ENCODE measurements around the gene DSG2.

DSG2 gene

GRCh38 chr18:31516437-31516836 lies 18.5 kb downstream of the DSG2 start:
- H3K36me3 ChIP-seq (ENCODE audit: insufficient read depth, low read depth, low read length), result peaks cover 33% of the 10 kb centered on the region
- H3K27ac ChIP-seq (ENCODE audit: low read length), result no peak overlapping the region
- peaks cover 36% of the 10 kb centered on the region for H3K4me1 ChIP-seq (ENCODE audit: insufficient read depth, low read length)
- no peak overlapping the region for H3K9ac ChIP-seq (ENCODE audit: low read depth, low read length)
- H3K27me3 ChIP-seq (ENCODE audit: insufficient read depth, low read length), result no peaks in the 10 kb centered on the region
- H3K4me3 ChIP-seq (ENCODE audit: low read length), result no peak overlapping the region
- no peaks in the 10 kb centered on the region for H3K9me3 ChIP-seq (ENCODE audit: insufficient read depth, low read depth, low read length)

GRCh38 chr18:31526374-31526773 lies 28.4 kb downstream of the DSG2 start:
- Histone ChIP-seq H3K36me3 (ENCODE audit: insufficient read depth, low read depth, low read length) (peaks cover 94% of the 10 kb centered on the region), H3K27me3 (ENCODE audit: insufficient read depth, low read length) (no peaks in the 10 kb centered on the region), H3K4me3 (ENCODE audit: low read length) (no peak overlapping the region), H3K9ac (ENCODE audit: low read depth, low read length) (no peak overlapping the region), H3K9me3 (ENCODE audit: insufficient read depth, low read depth, low read length) (no peaks in the 10 kb centered on the region), H3K27ac (ENCODE audit: low read length) (no peak overlapping the region), H3K4me1 (ENCODE audit: insufficient read depth, low read length) (no peaks in the 10 kb centered on the region)

GRCh38 chr18:31533236-31533635 lies 35.3 kb downstream of the DSG2 start:
- no peak overlapping the region for H3K27ac ChIP-seq (ENCODE audit: low read length)
- H3K4me1 ChIP-seq (ENCODE audit: insufficient read depth, low read length), result no peaks in the 10 kb centered on the region
- H3K4me3 ChIP-seq (ENCODE audit: low read length), result no peak overlapping the region
- no peaks in the 10 kb centered on the region for H3K27me3 ChIP-seq (ENCODE audit: insufficient read depth, low read length)
- no peaks in the 10 kb centered on the region for H3K9me3 ChIP-seq (ENCODE audit: insufficient read depth, low read depth, low read length)
- H3K36me3 ChIP-seq (ENCODE audit: insufficient read depth, low read depth, low read length), result peaks cover 90% of the 10 kb centered on the region
- H3K9ac ChIP-seq (ENCODE audit: low read depth, low read length), result no peak overlapping the region

GRCh38 chr18:31538837-31539236 lies 40.9 kb downstream of the DSG2 start:
- Histone ChIP-seq H3K9ac (ENCODE audit: low read depth, low read length) (no peak overlapping the region), H3K4me1 (ENCODE audit: insufficient read depth, low read length) (no peaks in the 10 kb centered on the region), H3K4me3 (ENCODE audit: low read length) (no peak overlapping the region), H3K27ac (ENCODE audit: low read length) (no peak overlapping the region), H3K27me3 (ENCODE audit: insufficient read depth, low read length) (no peaks in the 10 kb centered on the region), H3K9me3 (ENCODE audit: insufficient read depth, low read depth, low read length) (no peaks in the 10 kb centered on the region), H3K36me3 (ENCODE audit: insufficient read depth, low read depth, low read length) (peaks cover 94% of the 10 kb centered on the region)

GRCh38 chr18:31546476-31546875 lies 48.5 kb downstream of the DSG2 start:
- H3K36me3 ChIP-seq (ENCODE audit: insufficient read depth, low read depth, low read length), result peaks cover 58% of the 10 kb centered on the region
- no peaks in the 10 kb centered on the region for H3K27me3 ChIP-seq (ENCODE audit: insufficient read depth, low read length)
- no peak overlapping the region for H3K9ac ChIP-seq (ENCODE audit: low read depth, low read length)
- H3K4me1 ChIP-seq (ENCODE audit: insufficient read depth, low read length), result no peaks in the 10 kb centered on the region; the same call in 1 of the 2 replicates
- no peak overlapping the region for H3K4me3 ChIP-seq (ENCODE audit: low read length)
- no peaks in the 10 kb centered on the region for H3K9me3 ChIP-seq (ENCODE audit: insufficient read depth, low read depth, low read length)
- no peak overlapping the region for H3K27ac ChIP-seq (ENCODE audit: low read length)

GRCh38 chr18:31548853-31549252 lies 50.9 kb downstream of the DSG2 start:
- H3K4me1 ChIP-seq (ENCODE audit: insufficient read depth, low read length), result no peaks in the 10 kb centered on the region; the same call in 1 of the 2 replicates
- H3K4me3 ChIP-seq (ENCODE audit: low read length), result no peak overlapping the region
- H3K27me3 ChIP-seq (ENCODE audit: insufficient read depth, low read length), result no peaks in the 10 kb centered on the region
- H3K36me3 ChIP-seq (ENCODE audit: insufficient read depth, low read depth, low read length), result peaks cover 34% of the 10 kb centered on the region
- no peak overlapping the region for H3K27ac ChIP-seq (ENCODE audit: low read length)
- no peaks in the 10 kb centered on the region for H3K9me3 ChIP-seq (ENCODE audit: insufficient read depth, low read depth, low read length)
- H3K9ac ChIP-seq (ENCODE audit: low read depth, low read length), result no peak overlapping the region

- Histone ChIP-seq H3K4me3 (ENCODE audit: low read length) (no peak overlapping the region), H3K36me3 (ENCODE audit: insufficient read depth, low read depth, low read length) (peaks cover 29% of the 10 kb centered on the region), H3K4me1 (ENCODE audit: insufficient read depth, low read length) (peaks cover 1% of the 10 kb centered on the region; the same call in 1 of the 2 replicates), H3K27ac (ENCODE audit: low read length) (no peak overlapping the region), H3K9me3 (ENCODE audit: insufficient read depth, low read depth, low read length) (no peaks in the 10 kb centered on the region), H3K27me3 (ENCODE audit: insufficient read depth, low read length) (no peaks in the 10 kb centered on the region), H3K9ac (ENCODE audit: low read depth, low read length) (no peak overlapping the region)
These were observed 51.4 kb downstream of the DSG2 start for GRCh38 chr18:31549416-31549815.

GRCh38 chr18:31551883-31552282 lies 53.9 kb downstream of the DSG2 start:
- no peak overlapping the region for H3K4me3 ChIP-seq (ENCODE audit: low read length)
- H3K9me3 ChIP-seq (ENCODE audit: insufficient read depth, low read depth, low read length), result no peaks in the 10 kb centered on the region
- H3K27ac ChIP-seq (ENCODE audit: low read length), result no peak overlapping the region
- no peaks in the 10 kb centered on the region for H3K27me3 ChIP-seq (ENCODE audit: insufficient read depth, low read length)
- H3K36me3 ChIP-seq (ENCODE audit: insufficient read depth, low read depth, low read length), result peaks cover 4% of the 10 kb centered on the region
- H3K4me1 ChIP-seq (ENCODE audit: insufficient read depth, low read length), result peaks cover 3% of the 10 kb centered on the region; the same call in 1 of the 2 replicates
- no peak overlapping the region for H3K9ac ChIP-seq (ENCODE audit: low read depth, low read length)

GRCh38 chr18:31553800-31554199 lies 55.8 kb downstream of the DSG2 start:
- peaks cover 3% of the 10 kb centered on the region; the same call in 1 of the 2 replicates for H3K4me1 ChIP-seq (ENCODE audit: insufficient read depth, low read length)
- no peak overlapping the region for H3K4me3 ChIP-seq (ENCODE audit: low read length)
- H3K9me3 ChIP-seq (ENCODE audit: insufficient read depth, low read depth, low read length), result no peaks in the 10 kb centered on the region
- no peaks in the 10 kb centered on the region for H3K27me3 ChIP-seq (ENCODE audit: insufficient read depth, low read length)
- no peaks in the 10 kb centered on the region for H3K36me3 ChIP-seq (ENCODE audit: insufficient read depth, low read depth, low read length)
- H3K27ac ChIP-seq (ENCODE audit: low read length), result no peak overlapping the region
- H3K9ac ChIP-seq (ENCODE audit: low read depth, low read length), result no peak overlapping the region

GRCh38 chr18:31554776-31555175 lies 56.8 kb downstream of the DSG2 start:
- Histone ChIP-seq H3K27me3 (ENCODE audit: insufficient read depth, low read length) (no peaks in the 10 kb centered on the region), H3K27ac (ENCODE audit: low read length) (no peak overlapping the region), H3K9me3 (ENCODE audit: insufficient read depth, low read depth, low read length) (no peaks in the 10 kb centered on the region), H3K36me3 (ENCODE audit: insufficient read depth, low read depth, low read length) (no peaks in the 10 kb centered on the region), H3K4me1 (ENCODE audit: insufficient read depth, low read length) (peaks cover 3% of the 10 kb centered on the region; the same call in 1 of the 2 replicates), H3K4me3 (ENCODE audit: low read length) (no peak overlapping the region), H3K9ac (ENCODE audit: low read depth, low read length) (no peak overlapping the region)

- Histone ChIP-seq H3K9me3 (ENCODE audit: insufficient read depth, low read depth, low read length) (no peaks in the 10 kb centered on the region), H3K4me3 (ENCODE audit: low read length) (no peak overlapping the region), H3K36me3 (ENCODE audit: insufficient read depth, low read depth, low read length) (no peaks in the 10 kb centered on the region), H3K9ac (ENCODE audit: low read depth, low read length) (no peak overlapping the region), H3K4me1 (ENCODE audit: insufficient read depth, low read length) (peaks cover 3% of the 10 kb centered on the region; the same call in 1 of the 2 replicates), H3K27me3 (ENCODE audit: insufficient read depth, low read length) (no peaks in the 10 kb centered on the region), H3K27ac (ENCODE audit: low read length) (no peak overlapping the region)
These were observed 58.2 kb downstream of the DSG2 start for GRCh38 chr18:31555971-31556747.

- Histone ChIP-seq H3K27ac (ENCODE audit: low read length) (no peak overlapping the region), H3K27me3 (ENCODE audit: insufficient read depth, low read length) (no peaks in the 10 kb centered on the region), H3K4me3 (ENCODE audit: low read length) (no peak overlapping the region), H3K9me3 (ENCODE audit: insufficient read depth, low read depth, low read length) (no peaks in the 10 kb centered on the region), H3K9ac (ENCODE audit: low read depth, low read length) (no peak overlapping the region), H3K36me3 (ENCODE audit: insufficient read depth, low read depth, low read length) (no peaks in the 10 kb centered on the region), H3K4me1 (ENCODE audit: insufficient read depth, low read length) (peaks cover 3% of the 10 kb centered on the region; the same call in 1 of the 2 replicates)
These were observed 59.5 kb downstream of the DSG2 start for GRCh38 chr18:31557446-31557845.

Measured in iPS-20b (cell line).